ENCODE results near the gene BCAS1.

Gene BCAS1

GRCh38 chr20:54070187-54070987 lies at the start of gene BCAS1:
Gene BCAS1 (minus strand): TSS chr20:54070594. CDS start chr20:54058718, 11,876 bp downstream.
- DNase-seq (ENCODE audit: low read depth, low spot score), result no peak

- DNase-seq (ENCODE audit: low read depth, low spot score), result no peak
Measured at GRCh38 chr20:54119744-54120143, 49.4 kb upstream of the BCAS1 start.

- no peak for DNase-seq (ENCODE audit: low read depth, low spot score)
Measured at GRCh38 chr20:54118220-54119001, 48.0 kb upstream of the BCAS1 start.

- no peak for DNase-seq (ENCODE audit: low read depth, low spot score)
Measured at GRCh38 chr20:54116550-54117235, 46.3 kb upstream of the BCAS1 start.

- DNase-seq (ENCODE audit: low read depth, low spot score), result no peak
Measured at GRCh38 chr20:54115172-54115854, 44.9 kb upstream of the BCAS1 start.

GRCh38 chr20:54114109-54114508 lies 43.7 kb upstream of the BCAS1 start:
- no peak for DNase-seq (ENCODE audit: low read depth, low spot score)

- no peak for DNase-seq (ENCODE audit: low read depth, low spot score)
Measured at GRCh38 chr20:54113566-54113965, 43.2 kb upstream of the BCAS1 start.

- no peak for DNase-seq (ENCODE audit: low read depth, low spot score)
Measured at GRCh38 chr20:54112221-54112884, 42.0 kb upstream of the BCAS1 start.

- DNase-seq (ENCODE audit: low read depth, low spot score), result no peak
Measured at GRCh38 chr20:54111460-54111859, 41.1 kb upstream of the BCAS1 start.

- no peak for DNase-seq (ENCODE audit: low read depth, low spot score)
Measured at GRCh38 chr20:54110457-54110856, 40.1 kb upstream of the BCAS1 start.

- DNase-seq (ENCODE audit: low read depth, low spot score), result no peak
Measured at GRCh38 chr20:54110041-54110440, 39.6 kb upstream of the BCAS1 start.

- no peak for DNase-seq (ENCODE audit: low read depth, low spot score)
Measured at GRCh38 chr20:54108817-54109216, 38.4 kb upstream of the BCAS1 start.

GRCh38 chr20:54108326-54108642 lies 37.9 kb upstream of the BCAS1 start:
- no peak for DNase-seq (ENCODE audit: low read depth, low spot score)

- no peak for DNase-seq (ENCODE audit: low read depth, low spot score)
Measured at GRCh38 chr20:54107600-54108325, 37.4 kb upstream of the BCAS1 start.

GRCh38 chr20:54107181-54107580 lies 36.8 kb upstream of the BCAS1 start:
- no peak for DNase-seq (ENCODE audit: low read depth, low spot score)

- DNase-seq (ENCODE audit: low read depth, low spot score), result no peak
Measured at GRCh38 chr20:54106162-54106561, 35.8 kb upstream of the BCAS1 start.

- DNase-seq (ENCODE audit: low read depth, low spot score), result no peak
Measured at GRCh38 chr20:54105653-54106052, 35.3 kb upstream of the BCAS1 start.

- no peak for DNase-seq (ENCODE audit: low read depth, low spot score)
Measured at GRCh38 chr20:54104781-54105180, 34.4 kb upstream of the BCAS1 start.

GRCh38 chr20:54103762-54104600 lies 33.6 kb upstream of the BCAS1 start:
- no peak for DNase-seq (ENCODE audit: low read depth, low spot score)
